ENCODE data around the gene LRRC4C.

The LRRC4C gene

GRCh38 chr11:40491341-40491740 is 968.1 kb downstream of the LRRC4C start:
- Mint-ChIP-seq H3K36me3 (ENCODE audit: low read depth) (no peaks in the 10 kb centered on the region), H3K4me1 (ENCODE audit: low read depth) (no peaks in the 10 kb centered on the region), H3K9me3 (peaks cover 21% of the 10 kb centered on the region), H3K27me3 (no peaks in the 10 kb centered on the region), H3K4me3 (no peak overlapping the region), H3K27ac (no peak overlapping the region)
- no peak for DNase-seq

DNA sequence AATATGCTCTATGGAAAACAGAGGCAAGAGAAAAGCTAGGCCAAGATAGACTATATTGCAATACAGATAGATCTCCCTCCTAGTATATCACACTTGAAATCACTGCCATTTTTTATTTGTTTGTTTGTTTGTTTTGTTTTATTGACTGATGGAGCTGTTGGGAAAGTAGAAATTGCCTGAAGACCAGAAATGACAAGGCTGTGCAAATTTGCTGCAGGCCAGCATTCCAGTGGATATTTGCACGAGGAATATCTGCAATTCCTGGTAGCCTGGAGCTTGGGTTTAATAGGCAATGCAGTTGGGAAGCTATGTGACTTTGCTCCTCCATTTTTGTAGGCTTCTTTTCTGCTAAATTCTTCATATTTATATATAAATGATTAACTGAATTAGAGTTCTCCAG is 991.7 kb downstream of the LRRC4C start:
- Mint-ChIP-seq H3K27ac (no peak overlapping the region), H3K9me3 (peaks cover 23% of the 10 kb centered on the region), H3K4me3 (no peak overlapping the region), H3K27me3 (no peaks in the 10 kb centered on the region), H3K36me3 (ENCODE audit: low read depth) (no peaks in the 10 kb centered on the region), H3K4me1 (ENCODE audit: low read depth) (no peaks in the 10 kb centered on the region)
- DNase-seq = no peak

- peaks cover 40% of the 10 kb centered on the region for H3K9me3 Mint-ChIP-seq
- H3K27me3 Mint-ChIP-seq = no peaks in the 10 kb centered on the region
- no peak for DNase-seq
- no peak overlapping the region for H3K27ac Mint-ChIP-seq
- H3K4me3 Mint-ChIP-seq = no peak overlapping the region
- no peaks in the 10 kb centered on the region for H3K36me3 Mint-ChIP-seq (ENCODE audit: low read depth)
- no peaks in the 10 kb centered on the region for H3K4me1 Mint-ChIP-seq (ENCODE audit: low read depth)
Observed at GRCh38 chr11:40445391-40445790, 1014.1 kb downstream of the LRRC4C start.

- H3K9me3 Mint-ChIP-seq = peaks cover 42% of the 10 kb centered on the region
- H3K27me3 Mint-ChIP-seq = no peaks in the 10 kb centered on the region
- H3K4me3 Mint-ChIP-seq = no peak overlapping the region
- H3K36me3 Mint-ChIP-seq (ENCODE audit: low read depth) = no peaks in the 10 kb centered on the region
- no peak for DNase-seq
- no peak overlapping the region for H3K27ac Mint-ChIP-seq
- no peaks in the 10 kb centered on the region for H3K4me1 Mint-ChIP-seq (ENCODE audit: low read depth)
Observed at GRCh38 chr11:40444151-40444550, 1015.3 kb downstream of the LRRC4C start.

- Mint-ChIP-seq H3K4me1 (ENCODE audit: low read depth) (no peaks in the 10 kb centered on the region), H3K27me3 (no peaks in the 10 kb centered on the region), H3K27ac (no peak overlapping the region), H3K4me3 (no peak overlapping the region), H3K36me3 (ENCODE audit: low read depth) (no peaks in the 10 kb centered on the region), H3K9me3 (peaks cover 20% of the 10 kb centered on the region)
- no peak for DNase-seq
Observed at GRCh38 chr11:40435344-40435743, 1024.1 kb downstream of the LRRC4C start.

- peaks cover 23% of the 10 kb centered on the region for H3K9me3 Mint-ChIP-seq
- no peak for DNase-seq
- H3K4me3 Mint-ChIP-seq = no peak overlapping the region
- H3K27me3 Mint-ChIP-seq = no peaks in the 10 kb centered on the region
- no peaks in the 10 kb centered on the region for H3K36me3 Mint-ChIP-seq (ENCODE audit: low read depth)
- H3K27ac Mint-ChIP-seq = no peak overlapping the region
- no peaks in the 10 kb centered on the region for H3K4me1 Mint-ChIP-seq (ENCODE audit: low read depth)
Observed at GRCh38 chr11:40434926-40435325, 1024.5 kb downstream of the LRRC4C start.

DNA sequence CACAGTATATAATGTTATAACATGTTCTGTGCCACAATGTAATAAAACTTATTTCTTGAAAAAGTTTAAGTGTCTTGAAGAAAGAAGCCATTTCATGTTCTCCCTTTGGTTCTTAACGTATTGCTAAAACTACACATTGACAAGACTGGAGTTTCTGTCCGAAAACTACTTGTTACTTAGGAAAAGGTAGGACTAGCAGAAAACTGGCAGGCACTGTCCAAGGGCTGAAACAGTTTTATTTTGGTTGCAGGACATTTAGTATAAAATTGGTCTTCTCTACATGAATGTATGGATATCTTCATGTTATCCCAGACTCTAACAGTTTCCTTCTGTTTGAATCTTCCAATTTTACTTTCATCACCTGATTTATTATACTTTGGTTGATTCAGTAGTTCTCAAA is 1027.1 kb downstream of the LRRC4C start:
- H3K27ac Mint-ChIP-seq = no peak overlapping the region

GRCh38 chr11:40425168-40425567 is 1034.3 kb downstream of the LRRC4C start:
- no peaks in the 10 kb centered on the region for H3K4me1 Mint-ChIP-seq (ENCODE audit: low read depth)
- H3K4me3 Mint-ChIP-seq = no peak overlapping the region

More for the DNA sequence above, 1027.1 kb downstream of the LRRC4C start:
- Mint-ChIP-seq H3K4me1 (ENCODE audit: low read depth) (no peaks in the 10 kb centered on the region), H3K4me3 (no peak overlapping the region), H3K9me3 (peaks cover 23% of the 10 kb centered on the region), H3K27me3 (no peaks in the 10 kb centered on the region), H3K36me3 (ENCODE audit: low read depth) (no peaks in the 10 kb centered on the region)
- DNase-seq = no peak

DNA sequence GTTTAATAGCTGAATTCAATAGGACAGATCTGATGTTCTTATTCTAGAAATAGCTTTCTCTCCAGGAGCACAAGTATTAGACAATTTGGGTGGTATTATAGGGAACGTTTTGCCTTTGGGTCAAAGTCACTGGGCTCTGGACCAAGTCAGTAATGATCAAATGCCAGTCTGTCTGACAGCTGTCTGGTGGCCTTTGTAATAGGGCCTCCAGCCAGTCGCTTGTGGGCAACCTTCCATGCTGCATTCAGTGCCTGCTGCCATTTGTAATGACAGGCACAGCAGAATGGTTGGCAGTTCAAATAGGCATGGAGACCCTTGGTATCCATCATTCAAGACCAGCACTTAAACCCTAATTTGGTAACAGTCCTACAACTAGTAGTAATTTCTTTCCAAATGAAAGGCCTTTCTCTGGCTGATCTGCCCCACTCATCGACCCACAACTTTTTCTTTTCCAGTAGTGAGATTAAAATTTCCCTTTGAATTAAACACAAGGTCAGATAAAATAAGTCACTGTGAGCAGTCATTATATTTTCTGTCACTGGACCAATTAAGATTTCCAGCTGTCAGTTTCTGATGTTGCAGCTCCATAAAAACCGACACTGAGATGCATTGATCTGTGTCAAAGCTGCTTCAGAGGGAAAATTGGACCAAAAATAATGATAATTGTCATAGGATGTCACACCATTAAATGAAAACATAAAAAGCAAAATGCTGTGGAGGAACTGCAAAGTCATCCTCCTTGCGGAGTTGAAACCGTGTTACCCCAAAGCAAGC is 1038.1 kb downstream of the LRRC4C start:
- Mint-ChIP-seq H3K27me3 (no peaks in the 10 kb centered on the region), H3K9me3 (peaks cover 40% of the 10 kb centered on the region), H3K36me3 (ENCODE audit: low read depth) (no peaks in the 10 kb centered on the region), H3K4me3 (no peak overlapping the region), H3K27ac (no peak overlapping the region), H3K4me1 (ENCODE audit: low read depth) (no peaks in the 10 kb centered on the region)
- no peak for DNase-seq

More at GRCh38 chr11:40425168-40425567, 1034.3 kb downstream of the LRRC4C start:
- H3K27ac Mint-ChIP-seq = no peak overlapping the region
- no peak for DNase-seq
- H3K36me3 Mint-ChIP-seq (ENCODE audit: low read depth) = no peaks in the 10 kb centered on the region
- no peaks in the 10 kb centered on the region for H3K27me3 Mint-ChIP-seq
- H3K9me3 Mint-ChIP-seq = peaks cover 37% of the 10 kb centered on the region

- Mint-ChIP-seq H3K9me3 (peaks cover 30% of the 10 kb centered on the region), H3K27ac (no peak overlapping the region), H3K27me3 (no peaks in the 10 kb centered on the region), H3K36me3 (ENCODE audit: low read depth) (no peaks in the 10 kb centered on the region), H3K4me3 (no peak overlapping the region), H3K4me1 (ENCODE audit: low read depth) (no peaks in the 10 kb centered on the region)
- no peak for DNase-seq
Observed at GRCh38 chr11:40417627-40418026, 1041.8 kb downstream of the LRRC4C start.

GRCh38 chr11:40407355-40407754 is 1052.1 kb downstream of the LRRC4C start:
- H3K4me3 Mint-ChIP-seq = no peak overlapping the region
- DNase-seq = no peak
- H3K9me3 Mint-ChIP-seq = peaks cover 15% of the 10 kb centered on the region

DNA sequence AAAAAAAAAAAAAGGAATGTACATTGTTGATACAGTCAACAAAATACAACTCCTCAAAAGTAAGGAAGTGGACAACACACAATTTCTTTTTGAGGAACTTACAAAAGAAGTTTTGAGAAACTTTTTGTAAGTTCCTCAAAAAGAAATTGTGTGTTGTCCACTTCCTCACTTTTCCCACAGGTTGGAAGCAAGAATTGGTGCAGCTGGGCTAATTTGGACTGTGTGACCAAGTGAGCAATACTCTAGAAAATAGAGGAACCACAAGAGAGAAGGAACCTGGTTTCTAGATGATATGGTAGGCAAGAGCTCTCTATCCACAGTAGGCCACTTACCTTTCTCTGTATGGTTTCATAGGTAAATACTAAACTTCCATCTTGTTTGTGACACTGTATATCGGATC is 1053.8 kb downstream of the LRRC4C start:
- Mint-ChIP-seq H3K27ac (no peak overlapping the region), H3K9me3 (peaks cover 16% of the 10 kb centered on the region), H3K4me3 (no peak overlapping the region), H3K4me1 (ENCODE audit: low read depth) (no peaks in the 10 kb centered on the region), H3K27me3 (no peaks in the 10 kb centered on the region), H3K36me3 (ENCODE audit: low read depth) (no peaks in the 10 kb centered on the region)
- no peak for DNase-seq

More at GRCh38 chr11:40407355-40407754, 1052.1 kb downstream of the LRRC4C start:
- H3K4me1 Mint-ChIP-seq (ENCODE audit: low read depth) = no peaks in the 10 kb centered on the region
- no peaks in the 10 kb centered on the region for H3K27me3 Mint-ChIP-seq
- no peak overlapping the region for H3K27ac Mint-ChIP-seq
- no peaks in the 10 kb centered on the region for H3K36me3 Mint-ChIP-seq (ENCODE audit: low read depth)

- no peaks in the 10 kb centered on the region for H3K4me1 Mint-ChIP-seq (ENCODE audit: low read depth)
Observed at GRCh38 chr11:40403321-40403720, 1056.1 kb downstream of the LRRC4C start.

GRCh38 chr11:40401132-40401853 is 1058.2 kb downstream of the LRRC4C start:
- Mint-ChIP-seq H3K27ac (no peak overlapping the region), H3K4me3 (no peak overlapping the region), H3K27me3 (no peaks in the 10 kb centered on the region), H3K9me3 (peaks cover 15% of the 10 kb centered on the region), H3K4me1 (ENCODE audit: low read depth) (no peaks in the 10 kb centered on the region), H3K36me3 (ENCODE audit: low read depth) (no peaks in the 10 kb centered on the region)
- DNase-seq = no peak

More at GRCh38 chr11:40403321-40403720, 1056.1 kb downstream of the LRRC4C start:
- H3K4me3 Mint-ChIP-seq = no peak overlapping the region
- no peak overlapping the region for H3K27ac Mint-ChIP-seq
- H3K36me3 Mint-ChIP-seq (ENCODE audit: low read depth) = no peaks in the 10 kb centered on the region
- no peak for DNase-seq
- H3K27me3 Mint-ChIP-seq = no peaks in the 10 kb centered on the region
- peaks cover 16% of the 10 kb centered on the region for H3K9me3 Mint-ChIP-seq

- no peak for DNase-seq
- Mint-ChIP-seq H3K4me1 (ENCODE audit: low read depth) (no peaks in the 10 kb centered on the region), H3K27ac (no peak overlapping the region), H3K9me3 (peaks cover 14% of the 10 kb centered on the region), H3K27me3 (no peaks in the 10 kb centered on the region), H3K4me3 (no peak overlapping the region), H3K36me3 (ENCODE audit: low read depth) (no peaks in the 10 kb centered on the region)
Observed at GRCh38 chr11:40397141-40397540, 1062.3 kb downstream of the LRRC4C start.

Measured in activated T-cell treated with anti-CD3 and anti-CD28 coated beads, Interleukin-2, amount 50 U/mL, for 24 hours (primary cell).